Liver (tissue), 9 donors: ENCODE results near the gene SEPTIN14. TPM values are rescaled to one million over a fixed set of nuclear protein-coding genes. Genes with fewer than 3 reads are reported as not detected.

Source experiments
- DNase-seq: peaks from one replicate; pipeline ENCODE4 v3.0.0-alpha.2; 2017; ENCODE audit warnings: low spot score
- H3K27ac ChIP-seq, 2 donors: one replicate each; pipeline ENCODE4 v1.7.0; 2013; ENCODE audit warnings: inconsistent platforms in 2 of 2, low read length in 2 of 2, control low read depth in 1 of 2, low read depth in 1 of 2, mild to moderate bottlenecking in 1 of 2
- H3K27me3 ChIP-seq, 4 donors: one replicate each; pipeline versions ENCODE4 v1.6.1 to v1.7.0; 2013; ENCODE audit warnings: low read length in 3 of 4, inconsistent platforms in 1 of 4, mild to moderate bottlenecking in 1 of 4, moderate library complexity in 1 of 4; ENCODE audit not compliant: control insufficient read depth in 4 of 4, insufficient read depth in 4 of 4
- H3K36me3 ChIP-seq, 4 donors: one replicate each; pipeline versions ENCODE4 v1.6.1 to v1.7.0; 2013; ENCODE audit warnings: low read length in 3 of 4, mild to moderate bottlenecking in 3 of 4, low read depth in 1 of 4, moderate library complexity in 1 of 4; ENCODE audit not compliant: control insufficient read depth in 4 of 4, insufficient read depth in 3 of 4
- H3K4me1 ChIP-seq, 4 donors: one replicate each; pipeline versions ENCODE4 v1.6.1 to v1.7.0; 2013; ENCODE audit warnings: low read length in 3 of 4, mild to moderate bottlenecking in 3 of 4, moderate library complexity in 1 of 4; ENCODE audit not compliant: control insufficient read depth in 4 of 4, insufficient read depth in 4 of 4
- H3K4me3 ChIP-seq, 3 donors: one replicate each; pipeline versions ENCODE4 v1.6.1 to v1.7.0; 2013; ENCODE audit warnings: low read length in 3 of 3, control low read depth in 1 of 3, low read depth in 1 of 3, mild to moderate bottlenecking in 1 of 3
- H3K9ac ChIP-seq, 2 donors: one replicate each; pipeline ENCODE4 v1.7.0; 2013; ENCODE audit warnings: low read length in 2 of 2, mild to moderate bottlenecking in 2 of 2, moderate library complexity in 2 of 2, control low read depth in 1 of 2, low read depth in 1 of 2
- H3K9me3 ChIP-seq, 4 donors: one replicate each; pipeline versions ENCODE4 v1.6.1 to v1.7.0; 2013; ENCODE audit warnings: low read length in 3 of 4; ENCODE audit not compliant: control insufficient read depth in 4 of 4
- ATF3 ChIP-seq: IDR thresholded peaks from 2 replicates; pipeline ENCODE4 v1.6.1; 2016; ENCODE audit warnings: antibody characterized with exemption
- EGR1 ChIP-seq, 2 donors: IDR thresholded peaks; 2 replicates each; pipeline ENCODE4 v1.6.1; 2016 to 2018; ENCODE audit warnings: antibody characterized with exemption in 2 of 2, low read depth in 2 of 2
- FOXA1 ChIP-seq: IDR thresholded peaks from 2 replicates; pipeline ENCODE4 v1.6.1; 2016; ENCODE audit warnings: antibody characterized with exemption
- FOXA2 ChIP-seq: IDR thresholded peaks from 2 replicates; pipeline ENCODE4 v1.6.1; 2016; ENCODE audit warnings: antibody characterized with exemption
- GABPA ChIP-seq, 2 donors: IDR thresholded peaks in 1 of 2; conservative IDR thresholded peaks in 1 of 2; 2 replicates each; pipeline ENCODE4 v1.6.1; 2016; ENCODE audit warnings: antibody characterized with exemption in 2 of 2, mild to moderate bottlenecking in 1 of 2, moderate library complexity in 1 of 2
- HNF4A ChIP-seq, 2 donors: conservative IDR thresholded peaks; 2 replicates each; pipeline ENCODE4 v1.6.1; 2016; ENCODE audit warnings: antibody characterized with exemption in 2 of 2, mild to moderate bottlenecking in 2 of 2
- HNF4G ChIP-seq: IDR thresholded peaks from 2 replicates; pipeline ENCODE4 v1.6.1; 2016; ENCODE audit warnings: antibody characterized with exemption
- JUND ChIP-seq, 2 donors: IDR thresholded peaks; 2 replicates each; pipeline ENCODE4 v1.6.1; 2016; ENCODE audit warnings: antibody characterized with exemption in 2 of 2
- MAX ChIP-seq: IDR thresholded peaks from 2 replicates; pipeline ENCODE4 v1.6.1; 2016; ENCODE audit warnings: antibody characterized with exemption
- NR2F2 ChIP-seq: IDR thresholded peaks from 2 replicates; pipeline ENCODE4 v1.6.1; 2016; ENCODE audit warnings: antibody characterized with exemption
- RAD21 ChIP-seq, 2 donors: IDR thresholded peaks; 2 replicates each; pipeline ENCODE4 v1.6.1; 2016; ENCODE audit warnings: antibody characterized with exemption in 2 of 2, mild to moderate bottlenecking in 2 of 2
- RXRA ChIP-seq, 2 donors: IDR thresholded peaks; 2 replicates each; pipeline ENCODE4 v1.6.1; 2017 to 2018; ENCODE audit warnings: antibody characterized with exemption in 2 of 2, mild to moderate bottlenecking in 1 of 2
- SP1 ChIP-seq: IDR thresholded peaks from 2 replicates; pipeline ENCODE4 v1.6.1; 2018; ENCODE audit warnings: antibody characterized with exemption, mild to moderate bottlenecking
- TAF1 ChIP-seq: conservative IDR thresholded peaks from 2 replicates; pipeline ENCODE4 v1.6.1; 2016; ENCODE audit warnings: antibody characterized with exemption, mild to moderate bottlenecking
- YY1 ChIP-seq: IDR thresholded peaks from 2 replicates; pipeline ENCODE4 v1.6.1; 2016; ENCODE audit warnings: antibody characterized with exemption, mild to moderate bottlenecking
- WGBS: extraction: QIAGEN DNeasy Blood & Tissue Kit; methylation state at CpG from one replicate; pipeline ENCODE4 v1.1.7; 2013; 5-methylcytosine and 5-hydroxymethylcytosine counted together
- polyA plus RNA-seq, 2 donors: library from polyadenylated mRNA; stranded (reverse) in 1 of 2; unstranded in 1 of 2; fragments of 200-250 nt in 1 of 2; fragments of >200 nt in 1 of 2; fragmentation: Nextera tagmentation in 1 of 2; extraction: Ambion mirVana in 1 of 2; gene quantifications; one replicate each; pipeline versions ENCODE4 v1.2.1 to v1.2.3, GENCODE V29; 2013 to 2015
- total RNA-seq, 2 donors: library from RNA; depleted of rRNA; stranded (reverse); fragments of >200 nt; gene quantifications; one replicate each; pipeline ENCODE4 v1.2.3, GENCODE V29; 2014
- TF ChIP-seq, protein P1 (sequence below): IDR thresholded peaks from 2 replicates; pipeline ENCODE4 v1.6.1; 2016; ENCODE audit warnings: antibody characterized with exemption
- TF ChIP-seq, protein P2 (sequence below): fragments of 150-350 bp; IDR thresholded peaks from 2 replicates; pipeline ENCODE4 v1.5.1; 2017; ENCODE audit warnings: improper control_type of control experiment, low read depth, low read length; ENCODE audit not compliant: missing input control
- TF ChIP-seq, protein P3 (sequence below): IDR thresholded peaks from 2 replicates; pipeline ENCODE4 v1.6.1; 2016; ENCODE audit warnings: antibody characterized with exemption, mild to moderate bottlenecking
- donor health status: healthy.
- donor health status: healthy.
- donor health status: healthy.
- donor health status: healthy.
- donor health status: healthy.

The SEPTIN14 gene
- total and polyA plus RNA-seq, 4 donors: not detected

- no peak overlapping the region for H3K4me3 ChIP-seq
- DNase-seq: no peak
- TF ChIP-seq, protein P1, sequence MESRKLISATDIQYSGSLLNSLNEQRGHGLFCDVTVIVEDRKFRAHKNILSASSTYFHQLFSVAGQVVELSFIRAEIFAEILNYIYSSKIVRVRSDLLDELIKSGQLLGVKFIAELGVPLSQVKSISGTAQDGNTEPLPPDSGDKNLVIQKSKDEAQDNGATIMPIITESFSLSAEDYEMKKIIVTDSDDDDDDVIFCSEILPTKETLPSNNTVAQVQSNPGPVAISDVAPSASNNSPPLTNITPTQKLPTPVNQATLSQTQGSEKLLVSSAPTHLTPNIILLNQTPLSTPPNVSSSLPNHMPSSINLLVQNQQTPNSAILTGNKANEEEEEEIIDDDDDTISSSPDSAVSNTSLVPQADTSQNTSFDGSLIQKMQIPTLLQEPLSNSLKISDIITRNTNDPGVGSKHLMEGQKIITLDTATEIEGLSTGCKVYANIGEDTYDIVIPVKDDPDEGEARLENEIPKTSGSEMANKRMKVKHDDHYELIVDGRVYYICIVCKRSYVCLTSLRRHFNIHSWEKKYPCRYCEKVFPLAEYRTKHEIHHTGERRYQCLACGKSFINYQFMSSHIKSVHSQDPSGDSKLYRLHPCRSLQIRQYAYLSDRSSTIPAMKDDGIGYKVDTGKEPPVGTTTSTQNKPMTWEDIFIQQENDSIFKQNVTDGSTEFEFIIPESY: no peak
- no peak for TF ChIP-seq FOXA1
- TF ChIP-seq, protein P2, sequence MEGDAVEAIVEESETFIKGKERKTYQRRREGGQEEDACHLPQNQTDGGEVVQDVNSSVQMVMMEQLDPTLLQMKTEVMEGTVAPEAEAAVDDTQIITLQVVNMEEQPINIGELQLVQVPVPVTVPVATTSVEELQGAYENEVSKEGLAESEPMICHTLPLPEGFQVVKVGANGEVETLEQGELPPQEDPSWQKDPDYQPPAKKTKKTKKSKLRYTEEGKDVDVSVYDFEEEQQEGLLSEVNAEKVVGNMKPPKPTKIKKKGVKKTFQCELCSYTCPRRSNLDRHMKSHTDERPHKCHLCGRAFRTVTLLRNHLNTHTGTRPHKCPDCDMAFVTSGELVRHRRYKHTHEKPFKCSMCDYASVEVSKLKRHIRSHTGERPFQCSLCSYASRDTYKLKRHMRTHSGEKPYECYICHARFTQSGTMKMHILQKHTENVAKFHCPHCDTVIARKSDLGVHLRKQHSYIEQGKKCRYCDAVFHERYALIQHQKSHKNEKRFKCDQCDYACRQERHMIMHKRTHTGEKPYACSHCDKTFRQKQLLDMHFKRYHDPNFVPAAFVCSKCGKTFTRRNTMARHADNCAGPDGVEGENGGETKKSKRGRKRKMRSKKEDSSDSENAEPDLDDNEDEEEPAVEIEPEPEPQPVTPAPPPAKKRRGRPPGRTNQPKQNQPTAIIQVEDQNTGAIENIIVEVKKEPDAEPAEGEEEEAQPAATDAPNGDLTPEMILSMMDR: no peak
- no peak for TF ChIP-seq EGR1 (IDR thresholded peaks at IDR 0.05; ENCODE audit: low read depth in 2 of 2)
- TF ChIP-seq JUND (IDR thresholded peaks at IDR 0.05): no peak
- no peak for TF ChIP-seq HNF4A (conservative IDR thresholded peaks at IDR 0.05)
- TF ChIP-seq FOXA2: no peak
- TF ChIP-seq RXRA (IDR thresholded peaks at IDR 0.05): no peak
- TF ChIP-seq, protein P3, sequence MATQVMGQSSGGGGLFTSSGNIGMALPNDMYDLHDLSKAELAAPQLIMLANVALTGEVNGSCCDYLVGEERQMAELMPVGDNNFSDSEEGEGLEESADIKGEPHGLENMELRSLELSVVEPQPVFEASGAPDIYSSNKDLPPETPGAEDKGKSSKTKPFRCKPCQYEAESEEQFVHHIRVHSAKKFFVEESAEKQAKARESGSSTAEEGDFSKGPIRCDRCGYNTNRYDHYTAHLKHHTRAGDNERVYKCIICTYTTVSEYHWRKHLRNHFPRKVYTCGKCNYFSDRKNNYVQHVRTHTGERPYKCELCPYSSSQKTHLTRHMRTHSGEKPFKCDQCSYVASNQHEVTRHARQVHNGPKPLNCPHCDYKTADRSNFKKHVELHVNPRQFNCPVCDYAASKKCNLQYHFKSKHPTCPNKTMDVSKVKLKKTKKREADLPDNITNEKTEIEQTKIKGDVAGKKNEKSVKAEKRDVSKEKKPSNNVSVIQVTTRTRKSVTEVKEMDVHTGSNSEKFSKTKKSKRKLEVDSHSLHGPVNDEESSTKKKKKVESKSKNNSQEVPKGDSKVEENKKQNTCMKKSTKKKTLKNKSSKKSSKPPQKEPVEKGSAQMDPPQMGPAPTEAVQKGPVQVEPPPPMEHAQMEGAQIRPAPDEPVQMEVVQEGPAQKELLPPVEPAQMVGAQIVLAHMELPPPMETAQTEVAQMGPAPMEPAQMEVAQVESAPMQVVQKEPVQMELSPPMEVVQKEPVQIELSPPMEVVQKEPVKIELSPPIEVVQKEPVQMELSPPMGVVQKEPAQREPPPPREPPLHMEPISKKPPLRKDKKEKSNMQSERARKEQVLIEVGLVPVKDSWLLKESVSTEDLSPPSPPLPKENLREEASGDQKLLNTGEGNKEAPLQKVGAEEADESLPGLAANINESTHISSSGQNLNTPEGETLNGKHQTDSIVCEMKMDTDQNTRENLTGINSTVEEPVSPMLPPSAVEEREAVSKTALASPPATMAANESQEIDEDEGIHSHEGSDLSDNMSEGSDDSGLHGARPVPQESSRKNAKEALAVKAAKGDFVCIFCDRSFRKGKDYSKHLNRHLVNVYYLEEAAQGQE: no peak
- TF ChIP-seq HNF4G: no peak
- TF ChIP-seq TAF1: no peak
- no peak for TF ChIP-seq GABPA (IDR thresholded peaks at IDR 0.05 in 1 of 2, conservative IDR thresholded peaks at IDR 0.05 in 1 of 2)
- TF ChIP-seq RAD21 (IDR thresholded peaks at IDR 0.05): no peak
- TF ChIP-seq YY1: no peak
- no peak for TF ChIP-seq ATF3
- no peak for TF ChIP-seq SP1
- TF ChIP-seq NR2F2: no peak
- TF ChIP-seq MAX: no peak
- no peak overlapping the region for H3K9ac ChIP-seq
- H3K27ac ChIP-seq: no peak overlapping the region
- no peaks in the 10 kb centered on the region for H3K4me1 ChIP-seq
- H3K9me3 ChIP-seq: no peaks in the 10 kb centered on the region
- 91% methylated on average over 4 of the region's 4 CpGs for WGBS
- H3K27me3 ChIP-seq: no peaks in the 10 kb centered on the region
- H3K36me3 ChIP-seq: no peaks in the 10 kb centered on the region
These were observed 24.0 kb downstream of the SEPTIN14 start for GRCh38 chr7:55838595-55838994.
